ENCODE measurements around the gene SIAH3. TPM values are rescaled to one million over a fixed set of nuclear protein-coding genes. Genes with fewer than 3 reads are reported as not detected.
"Not testable (repeated sequence)": the region's sequence is repeated elsewhere in the genome, so short reads cannot be mapped to it uniquely, and the experiment has no call there.

The SIAH3 gene
- total and polyA plus RNA-seq, 10 donors, result under 0.01 to 0.20 (median 0.06) TPM; not detected in 1

DNA sequence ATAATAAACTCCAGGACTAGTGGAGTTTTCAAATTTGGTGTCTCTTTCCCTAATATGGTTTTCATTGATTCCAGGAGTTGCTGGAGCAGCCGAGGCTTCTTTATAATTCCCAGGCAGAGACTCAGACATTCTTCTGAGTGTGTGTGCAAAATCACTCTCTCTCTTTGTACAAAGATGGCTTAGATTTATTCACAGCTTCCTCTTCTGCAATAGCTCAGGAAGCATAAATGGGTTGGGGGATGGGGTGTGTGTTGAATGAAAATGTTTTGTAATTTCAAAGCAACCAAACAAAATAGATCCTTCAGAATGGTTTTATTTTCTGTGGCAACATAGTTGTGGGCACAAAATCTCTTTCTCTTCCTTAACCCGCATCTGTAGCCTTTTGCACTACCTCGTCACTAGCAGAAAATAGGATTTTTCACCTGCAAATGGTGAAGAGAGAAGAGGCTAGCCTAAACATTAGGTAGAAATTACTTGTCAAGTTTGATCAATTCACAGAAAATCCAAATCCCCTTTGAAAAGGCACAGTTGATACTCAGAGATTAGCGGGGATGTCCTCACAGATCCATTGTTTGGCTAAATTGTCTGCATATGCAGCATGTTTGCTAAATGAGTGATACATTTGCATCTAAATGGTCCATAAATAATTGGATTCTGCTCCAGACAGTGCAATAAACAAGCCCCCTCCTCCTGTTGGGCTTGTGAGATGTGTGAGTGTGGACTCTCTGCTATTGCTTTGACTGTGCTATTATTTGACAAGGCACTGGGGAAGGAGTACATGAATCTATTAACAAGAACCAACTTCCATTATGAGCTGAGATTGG lies 82.7 kb downstream of the SIAH3 start:
- H3K36me3 ChIP-seq, result no peaks in the 10 kb centered on the region
- no peak for DNase-seq
- H3K27ac ChIP-seq, result no peak overlapping the region
- no peak overlapping the region for H3K4me3 ChIP-seq
- no peaks in the 10 kb centered on the region for H3K4me1 ChIP-seq
- H3K27me3 ChIP-seq (replicated peaks in 1 of 7), result no peaks in the 10 kb centered on the region
- intact Hi-C loops (cut with DNase I; ENCODE audit: low total_unique reads), result no loop called here
- TF ChIP-seq POLR2A (IDR thresholded peaks at IDR 0.05) (no peak), POLR2AphosphoS5 (IDR thresholded peaks at IDR 0.05) (no peak)
- TF ChIP-seq, protein P1, sequence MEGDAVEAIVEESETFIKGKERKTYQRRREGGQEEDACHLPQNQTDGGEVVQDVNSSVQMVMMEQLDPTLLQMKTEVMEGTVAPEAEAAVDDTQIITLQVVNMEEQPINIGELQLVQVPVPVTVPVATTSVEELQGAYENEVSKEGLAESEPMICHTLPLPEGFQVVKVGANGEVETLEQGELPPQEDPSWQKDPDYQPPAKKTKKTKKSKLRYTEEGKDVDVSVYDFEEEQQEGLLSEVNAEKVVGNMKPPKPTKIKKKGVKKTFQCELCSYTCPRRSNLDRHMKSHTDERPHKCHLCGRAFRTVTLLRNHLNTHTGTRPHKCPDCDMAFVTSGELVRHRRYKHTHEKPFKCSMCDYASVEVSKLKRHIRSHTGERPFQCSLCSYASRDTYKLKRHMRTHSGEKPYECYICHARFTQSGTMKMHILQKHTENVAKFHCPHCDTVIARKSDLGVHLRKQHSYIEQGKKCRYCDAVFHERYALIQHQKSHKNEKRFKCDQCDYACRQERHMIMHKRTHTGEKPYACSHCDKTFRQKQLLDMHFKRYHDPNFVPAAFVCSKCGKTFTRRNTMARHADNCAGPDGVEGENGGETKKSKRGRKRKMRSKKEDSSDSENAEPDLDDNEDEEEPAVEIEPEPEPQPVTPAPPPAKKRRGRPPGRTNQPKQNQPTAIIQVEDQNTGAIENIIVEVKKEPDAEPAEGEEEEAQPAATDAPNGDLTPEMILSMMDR (IDR thresholded peaks at IDR 0.05 in 8 of 11, conservative IDR thresholded peaks at IDR 0.05 in 3 of 11), result no peak
- no peaks in the 10 kb centered on the region for H3K9me3 ChIP-seq
- WGBS, 5 donors, result 21 to 39% (median 28%) methylated on average over 4 of the region's 4 CpGs

DNA sequence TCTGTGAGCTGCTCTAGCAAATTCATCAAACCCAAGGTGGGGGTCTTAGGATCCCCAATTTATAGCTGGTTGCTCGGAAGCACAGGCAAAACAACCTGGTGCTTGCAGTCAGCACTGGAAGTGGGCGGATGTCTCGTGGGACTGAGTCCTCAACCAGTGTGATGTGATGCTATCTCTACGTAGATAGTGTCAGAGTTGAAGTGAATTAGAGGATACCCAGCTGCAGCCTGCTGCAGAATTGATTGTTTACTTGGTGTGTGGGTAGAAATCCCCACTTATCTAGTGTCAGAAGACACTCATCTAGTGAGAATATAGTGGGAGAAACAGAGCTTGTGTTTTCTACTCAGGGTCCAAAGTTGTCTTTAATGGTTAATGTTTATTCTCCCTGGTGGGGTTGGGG lies 86.1 kb downstream of the SIAH3 start:
- peaks cover 0 to 9% (median 0%) of the 10 kb centered on the region in 7 donors for H3K27me3 ChIP-seq (replicated peaks in 1 of 7)
- intact Hi-C loops (cut with DNase I; ENCODE audit: low total_unique reads), result no loop called here
- no peaks in the 10 kb centered on the region for H3K36me3 ChIP-seq
- 77 to 83% (median 81%) methylated on average over 4 of the region's 4 CpGs for WGBS, 5 donors
- no peak for DNase-seq
- TF ChIP-seq POLR2A (IDR thresholded peaks at IDR 0.05) (no peak), POLR2AphosphoS5 (IDR thresholded peaks at IDR 0.05) (no peak)
- TF ChIP-seq, protein P1 (IDR thresholded peaks at IDR 0.05 in 8 of 11, conservative IDR thresholded peaks at IDR 0.05 in 3 of 11), result no peak
- H3K9me3 ChIP-seq, result no peaks in the 10 kb centered on the region
- no peak overlapping the region for H3K27ac ChIP-seq
- H3K4me1 ChIP-seq, result no peaks in the 10 kb centered on the region
- H3K4me3 ChIP-seq, result no peak overlapping the region

- Histone ChIP-seq H3K27ac (no peak overlapping the region), H3K27me3 (replicated peaks in 1 of 7) (peaks cover 0 to 9% (median 0%) of the 10 kb centered on the region in 7 donors), H3K36me3 (no peaks in the 10 kb centered on the region), H3K4me1 (no peaks in the 10 kb centered on the region), H3K4me3 (no peak overlapping the region), H3K9me3 (peaks cover 0 to 6% (median 2%) of the 10 kb centered on the region in 8 donors)
- WGBS, 5 donors, result 71 to 84% (median 80%) methylated on average over 4 of the region's 4 CpGs
- no peak for DNase-seq
- no peak for TF ChIP-seq POLR2AphosphoS5 (IDR thresholded peaks at IDR 0.05)
- TF ChIP-seq, protein P1 (IDR thresholded peaks at IDR 0.05 in 8 of 11, conservative IDR thresholded peaks at IDR 0.05 in 3 of 11), result no peak
- no peak for TF ChIP-seq POLR2A (IDR thresholded peaks at IDR 0.05)
- intact Hi-C loops (cut with DNase I; ENCODE audit: low total_unique reads), result no loop called here
These were observed 88.1 kb downstream of the SIAH3 start for GRCh38 chr13:45763419-45763818.

GRCh38 chr13:45757589-45757988 lies 94.0 kb downstream of the SIAH3 start:
- H3K36me3 ChIP-seq; intact Hi-C loops (cut with DNase I; ENCODE audit: low total_unique reads); H3K27ac ChIP-seq; DNase-seq; H3K4me3 ChIP-seq; H3K4me1 ChIP-seq; H3K27me3 ChIP-seq (replicated peaks in 1 of 7): not testable (repeated sequence)
- H3K9me3 ChIP-seq, result peaks cover 0 to 25% (median 23%) of the 10 kb centered on the region in 8 donors
- 64 to 83% (median 74%) methylated on average over 3 of the region's 3 CpGs for WGBS, 5 donors

- H3K4me3 ChIP-seq; H3K4me1 ChIP-seq; H3K36me3 ChIP-seq; intact Hi-C loops (cut with DNase I; ENCODE audit: low total_unique reads); H3K27ac ChIP-seq; H3K27me3 ChIP-seq (replicated peaks in 1 of 7); DNase-seq: not testable (repeated sequence)
- 86 to 100% (median 93%) methylated on average over 1 of the region's 1 CpG for WGBS, 5 donors
- peaks cover 0 to 25% (median 23%) of the 10 kb centered on the region in 8 donors for H3K9me3 ChIP-seq
These were observed 95.1 kb downstream of the SIAH3 start for GRCh38 chr13:45756498-45756897.
